HepG2 (cell line): ENCODE results near the gene UBASH3A. TPM values are rescaled to one million over a fixed set of nuclear protein-coding genes. Genes with fewer than 3 reads are reported as not detected.

Source experiments
- ATAC-seq: fragments of 200-7000 bp; cut with Tn5 transposase; 3 replicates; pipeline ENCODE4 v1.9.1; 2020; ENCODE audit warnings: mild to moderate bottlenecking, moderate library complexity
- BruUV-seq: library from RNA; stranded (reverse); fragments of 400-500 nt; replicated peaks from 2 replicates; lab custom pipeline; 2021; lab: Mats Ljungman, UMichigan
- CTCF ChIA-PET: fragments of 300-600 bp; formaldehyde crosslinking; extraction: SDS; loops from one replicate; lab custom pipeline; 2021; ENCODE audit warnings: low total read pairs, inconsistent platforms, low intra/inter-chr PET ratio; lab: Yijun Ruan, JAX
- POLR2A ChIA-PET: fragments of 350-600 bp; sonication (Branson Sonifier 250); formaldehyde crosslinking; loops from one replicate; lab custom pipeline; 2020; ENCODE audit warnings: antibody characterized with exemption, inconsistent platforms; lab: Yijun Ruan, JAX
- DNase-seq: peaks from one replicate; pipeline ENCODE4 v3.0.0-alpha.2; 2015; ENCODE audit warnings: low spot score
- FAIRE-seq: peaks from 3 replicates; lab custom pipeline; 2011; peaks lifted over from hg19 to GRCh38; lab: Jason Lieb, UNC
- H2AFZ ChIP-seq: one replicate; pipeline ENCODE4 v1.6.1; 2011; ENCODE audit warnings: low read length, inconsistent platforms
- H3K27ac ChIP-seq: fragments of 300-600 bp; 3 replicates; pipeline ENCODE4 v1.8.0; 2011; ENCODE audit warnings: mixed run types, mild to moderate bottlenecking, mixed read lengths, low read length, inconsistent platforms; ENCODE audit not compliant: insufficient read depth; ENCODE audit errors: extremely low read length
- H3K27me3 ChIP-seq, 2 experiments: fragments of 200-600 bp in 1 of 2; 2 replicates in 1 of 2; 3 replicates in 1 of 2; pipeline versions ENCODE4 v1.6.0 to v1.8.0; 2011; ENCODE audit warnings: low read length in 2 of 2, mild to moderate bottlenecking in 2 of 2, moderate library complexity in 2 of 2, inconsistent platforms in 1 of 2; ENCODE audit not compliant: insufficient read depth in 2 of 2, control insufficient read depth in 1 of 2
- H3K36me3 ChIP-seq, 2 experiments: fragments of 200-600 bp in 1 of 2; replicated peaks in 1 of 2; 2 replicates in 1 of 2; 3 replicates in 1 of 2; pipeline versions ENCODE4 v1.5.1 to v1.8.0; 2011; ENCODE audit warnings: low read length in 2 of 2, inconsistent platforms in 1 of 2; ENCODE audit not compliant: insufficient read depth in 2 of 2, control insufficient read depth in 1 of 2
- H3K4me1 ChIP-seq: 2 replicates; pipeline ENCODE4 v1.5.1; 2012; ENCODE audit warnings: low read length, inconsistent platforms; ENCODE audit not compliant: insufficient read depth
- H3K4me2 ChIP-seq: 2 replicates; pipeline ENCODE4 v1.6.0; 2011; ENCODE audit warnings: low read depth, low read length, inconsistent platforms
- H3K4me3 ChIP-seq, 3 experiments: fragments of 200-600 bp in 1 of 3; sonication (generic), shearing (Covaris generic) in 1 of 3; replicated peaks in 1 of 3; 2 replicates each; pipeline ENCODE4 v1.5.1; 2011 to 2016; ENCODE audit warnings: low read length in 3 of 3, inconsistent platforms in 2 of 3, low read depth in 2 of 3, mild to moderate bottlenecking in 2 of 3, control low read depth in 1 of 3, mixed read lengths in 1 of 3; ENCODE audit not compliant: insufficient read depth in 1 of 3
- H3K79me2 ChIP-seq: one replicate; pipeline ENCODE4 v1.6.1; 2011; ENCODE audit warnings: low read length, inconsistent platforms; ENCODE audit not compliant: insufficient read depth
- H3K9ac ChIP-seq: 2 replicates; pipeline ENCODE4 v1.6.0; 2011; ENCODE audit warnings: mild to moderate bottlenecking, low read depth, low read length, inconsistent platforms; ENCODE audit not compliant: insufficient read depth
- H3K9me3 ChIP-seq: 2 replicates; pipeline ENCODE4 v1.5.1; 2012; ENCODE audit warnings: mild to moderate bottlenecking, low read length
- H4K20me1 ChIP-seq: 2 replicates; pipeline ENCODE4 v1.6.0; 2011; ENCODE audit warnings: inconsistent platforms, mild to moderate bottlenecking, low read length, moderate library complexity; ENCODE audit not compliant: insufficient read depth
- ARNT2 ChIP-seq: sonication (generic); formaldehyde crosslinking; IDR thresholded peaks from 2 replicates; pipeline ENCODE4 v1.8.0; 2022; ENCODE audit warnings: mild to moderate bottlenecking, low read depth, missing genetic modification reagents, moderate library complexity
- FLYWCH1 ChIP-seq: sonication (generic); formaldehyde crosslinking; IDR thresholded peaks from 2 replicates; pipeline ENCODE4 v1.8.1; 2023; ENCODE audit warnings: mild to moderate bottlenecking, missing genetic modification reagents
- HMG20B ChIP-seq: conservative IDR thresholded peaks from 2 replicates; pipeline ENCODE4 v1.6.1; 2016; ENCODE audit warnings: missing genetic modification reagents, missing compliant biosample characterization
- KDM5B ChIP-seq: sonication (generic); formaldehyde crosslinking; IDR thresholded peaks from 2 replicates; pipeline ENCODE4 v1.4.0; 2020; ENCODE audit warnings: missing genetic modification reagents, mild to moderate bottlenecking, borderline replicate concordance
- KLF11 ChIP-seq: IDR thresholded peaks from 2 replicates; pipeline ENCODE4 v1.6.1; 2016; ENCODE audit warnings: missing compliant biosample characterization
- KLF12 ChIP-seq: sonication (generic); formaldehyde crosslinking; IDR thresholded peaks from 2 replicates; pipeline ENCODE4 v1.4.0; 2020; ENCODE audit warnings: missing genetic modification reagents, borderline replicate concordance
- NFIC ChIP-seq: IDR thresholded peaks from 2 replicates; pipeline ENCODE4 v1.6.1; 2012; ENCODE audit warnings: mild to moderate bottlenecking, low read length, inconsistent platforms
- NFYB ChIP-seq: sonication (generic); formaldehyde crosslinking; IDR thresholded peaks from 2 replicates; pipeline ENCODE4 v1.4.0; 2020; ENCODE audit warnings: missing genetic modification reagents
- PHB2 ChIP-seq: fragments of 450-650 bp; IDR thresholded peaks from 2 replicates; pipeline ENCODE4 v1.6.1; 2018; ENCODE audit not compliant: partially characterized antibody
- SP140L ChIP-seq: sonication (generic); formaldehyde crosslinking; IDR thresholded peaks from 2 replicates; pipeline ENCODE4 v1.4.0; 2020; ENCODE audit warnings: missing genetic modification reagents, borderline replicate concordance
- TGIF2 ChIP-seq: IDR thresholded peaks from 2 replicates; pipeline ENCODE4 v1.6.1; 2016; ENCODE audit warnings: control low read depth, missing compliant biosample characterization
- ZBTB7A ChIP-seq: sonication (generic); formaldehyde crosslinking; IDR thresholded peaks from 2 replicates; pipeline ENCODE4 v1.8.0; 2022; ENCODE audit warnings: mild to moderate bottlenecking, missing genetic modification reagents
- ZFP90 ChIP-seq: sonication (generic); formaldehyde crosslinking; IDR thresholded peaks from 2 replicates; pipeline ENCODE4 v1.8.0; 2022; ENCODE audit warnings: missing genetic modification reagents, mild to moderate bottlenecking, inconsistent platforms, borderline replicate concordance
- ZNF225 ChIP-seq: sonication (generic); formaldehyde crosslinking; IDR thresholded peaks from 2 replicates; pipeline ENCODE4 v1.4.0; 2020; ENCODE audit warnings: mild to moderate bottlenecking, missing genetic modification reagents
- ZNF446 ChIP-seq: sonication (generic); formaldehyde crosslinking; IDR thresholded peaks from 2 replicates; pipeline ENCODE4 v1.5.0; 2020; ENCODE audit warnings: mild to moderate bottlenecking, missing genetic modification reagents
- ZNF550 ChIP-seq: sonication (generic); formaldehyde crosslinking; IDR thresholded peaks from 2 replicates; pipeline ENCODE4 v1.4.0; 2020; ENCODE audit warnings: mild to moderate bottlenecking, missing genetic modification reagents, borderline replicate concordance
- ZSCAN30 ChIP-seq: sonication (generic); formaldehyde crosslinking; IDR thresholded peaks from 2 replicates; pipeline ENCODE4 v1.5.0; 2020; ENCODE audit warnings: mild to moderate bottlenecking, missing genetic modification reagents
- ZUFSP ChIP-seq: sonication (generic); formaldehyde crosslinking; IDR thresholded peaks from 2 replicates; pipeline ENCODE4 v1.9.0; 2021; ENCODE audit warnings: missing genetic modification reagents, mild to moderate bottlenecking, borderline replicate concordance
- WGBS: methylation state at CpG from one replicate; pipeline ENCODE4 v1.1.6; 2017; ENCODE audit warnings: low lambda C conversion rate; 5-methylcytosine and 5-hydroxymethylcytosine counted together
- in situ Hi-C: cut with HindIII; loops from 2 replicates; pipeline ENCODE4 v1.10.0; 2017; ENCODE audit warnings: low pct_unique_long_range_greater_than_20kb; ENCODE audit not compliant: extremely low pct_ligation_motif_present
- intact Hi-C: fragments of 100-400 bp; cut with micrococcal nuclease; formaldehyde crosslinking; loops from one replicate; pipeline ENCODE4 v1.10.0; 2022; ENCODE audit not compliant: unreplicated experiment
- polyA plus RNA-seq, 8 experiments: library from polyadenylated mRNA; depleted of rRNA in 3 of 8; stranded (reverse) in 7 of 8; unstranded in 1 of 8; fragments of >200 nt; fragmentation: Illumina TruSeq in 4 of 8; extraction: Trizol in 4 of 8; gene quantifications; 2 replicates each; pipeline versions ENCODE4 v1.2.1 to v1.2.3, GENCODE V29; 2011 to 2016; ENCODE audit warnings: low read depth in 4 of 8, missing spikeins in 1 of 8, mixed read lengths in 1 of 8; ENCODE audit not compliant: insufficient read depth in 1 of 8
- total RNA-seq, 5 experiments: library from RNA; depleted of rRNA; stranded (reverse); fragments of >200 nt; fragmentation: Illumina TruSeq; extraction: Trizol; gene quantifications; 2 replicates each; pipeline ENCODE4 v1.2.3, GENCODE V29; 2016; ENCODE audit warnings: low read depth in 1 of 5
- TF ChIP-seq, protein P1 (sequence below): IDR thresholded peaks from 2 replicates; pipeline ENCODE4 v1.6.1; 2016; ENCODE audit warnings: low read depth, missing genetic modification reagents, missing compliant biosample characterization
- TF ChIP-seq, protein P2 (sequence below): sonication (generic); formaldehyde crosslinking; IDR thresholded peaks from 2 replicates; pipeline ENCODE4 v1.4.0; 2020; ENCODE audit warnings: mild to moderate bottlenecking, missing genetic modification reagents

The UBASH3A gene
- total and polyA plus RNA-seq, 2 of the 13 experiments (the other 11 are each of a cell fraction or from before 2014, with no cell fraction given): not detected

GRCh38 chr21:42413500-42413899 is 9.8 kb downstream of the UBASH3A start:
- WGBS: 62% methylated on average over 4 of the region's 4 CpGs
- in situ Hi-C loops: no loop called here
- H3K4me3 ChIP-seq: no peak overlapping the region
- H3K4me1 ChIP-seq: peaks cover 19% of the 10 kb centered on the region
- H3K9me3 ChIP-seq: no peaks in the 10 kb centered on the region
- TF ChIP-seq PHB2 (no peak), ZBTB7A (CRISPR knock-in tag) (no peak), ZNF550 (CRISPR knock-in tag) (no peak), HMG20B (no peak), ZUFSP (CRISPR knock-in tag) (no peak), KLF12 (CRISPR knock-in tag) (no peak), NFIC (no peak), NFYB (CRISPR knock-in tag) (no peak), ZNF225 (no peak), SP140L (CRISPR knock-in tag) (no peak), KDM5B (CRISPR knock-in tag) (no peak), ARNT2 (CRISPR knock-in tag) (no peak), ZFP90 (CRISPR knock-in tag) (no peak), ZNF446 (no peak), ZSCAN30 (CRISPR knock-in tag) (no peak), KLF11 (CRISPR knock-in tag) (no peak), FLYWCH1 (CRISPR knock-in tag) (no peak), TGIF2 (CRISPR knock-in tag) (no peak)
- TF ChIP-seq, protein P1, sequence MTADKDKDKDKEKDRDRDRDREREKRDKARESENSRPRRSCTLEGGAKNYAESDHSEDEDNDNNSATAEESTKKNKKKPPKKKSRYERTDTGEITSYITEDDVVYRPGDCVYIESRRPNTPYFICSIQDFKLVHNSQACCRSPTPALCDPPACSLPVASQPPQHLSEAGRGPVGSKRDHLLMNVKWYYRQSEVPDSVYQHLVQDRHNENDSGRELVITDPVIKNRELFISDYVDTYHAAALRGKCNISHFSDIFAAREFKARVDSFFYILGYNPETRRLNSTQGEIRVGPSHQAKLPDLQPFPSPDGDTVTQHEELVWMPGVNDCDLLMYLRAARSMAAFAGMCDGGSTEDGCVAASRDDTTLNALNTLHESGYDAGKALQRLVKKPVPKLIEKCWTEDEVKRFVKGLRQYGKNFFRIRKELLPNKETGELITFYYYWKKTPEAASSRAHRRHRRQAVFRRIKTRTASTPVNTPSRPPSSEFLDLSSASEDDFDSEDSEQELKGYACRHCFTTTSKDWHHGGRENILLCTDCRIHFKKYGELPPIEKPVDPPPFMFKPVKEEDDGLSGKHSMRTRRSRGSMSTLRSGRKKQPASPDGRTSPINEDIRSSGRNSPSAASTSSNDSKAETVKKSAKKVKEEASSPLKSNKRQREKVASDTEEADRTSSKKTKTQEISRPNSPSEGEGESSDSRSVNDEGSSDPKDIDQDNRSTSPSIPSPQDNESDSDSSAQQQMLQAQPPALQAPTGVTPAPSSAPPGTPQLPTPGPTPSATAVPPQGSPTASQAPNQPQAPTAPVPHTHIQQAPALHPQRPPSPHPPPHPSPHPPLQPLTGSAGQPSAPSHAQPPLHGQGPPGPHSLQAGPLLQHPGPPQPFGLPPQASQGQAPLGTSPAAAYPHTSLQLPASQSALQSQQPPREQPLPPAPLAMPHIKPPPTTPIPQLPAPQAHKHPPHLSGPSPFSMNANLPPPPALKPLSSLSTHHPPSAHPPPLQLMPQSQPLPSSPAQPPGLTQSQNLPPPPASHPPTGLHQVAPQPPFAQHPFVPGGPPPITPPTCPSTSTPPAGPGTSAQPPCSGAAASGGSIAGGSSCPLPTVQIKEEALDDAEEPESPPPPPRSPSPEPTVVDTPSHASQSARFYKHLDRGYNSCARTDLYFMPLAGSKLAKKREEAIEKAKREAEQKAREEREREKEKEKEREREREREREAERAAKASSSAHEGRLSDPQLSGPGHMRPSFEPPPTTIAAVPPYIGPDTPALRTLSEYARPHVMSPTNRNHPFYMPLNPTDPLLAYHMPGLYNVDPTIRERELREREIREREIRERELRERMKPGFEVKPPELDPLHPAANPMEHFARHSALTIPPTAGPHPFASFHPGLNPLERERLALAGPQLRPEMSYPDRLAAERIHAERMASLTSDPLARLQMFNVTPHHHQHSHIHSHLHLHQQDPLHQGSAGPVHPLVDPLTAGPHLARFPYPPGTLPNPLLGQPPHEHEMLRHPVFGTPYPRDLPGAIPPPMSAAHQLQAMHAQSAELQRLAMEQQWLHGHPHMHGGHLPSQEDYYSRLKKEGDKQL (CRISPR knock-in tag): no peak
- TF ChIP-seq, protein P2, sequence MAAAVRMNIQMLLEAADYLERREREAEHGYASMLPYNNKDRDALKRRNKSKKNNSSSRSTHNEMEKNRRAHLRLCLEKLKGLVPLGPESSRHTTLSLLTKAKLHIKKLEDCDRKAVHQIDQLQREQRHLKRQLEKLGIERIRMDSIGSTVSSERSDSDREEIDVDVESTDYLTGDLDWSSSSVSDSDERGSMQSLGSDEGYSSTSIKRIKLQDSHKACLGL (CRISPR knock-in tag): no peak
- H3K27ac ChIP-seq: no peak overlapping the region
- BruUV-seq: no TSS peak
- H4K20me1 ChIP-seq: no peaks in the 10 kb centered on the region
- no peak overlapping the region for H2AFZ ChIP-seq
- H3K79me2 ChIP-seq: no peaks in the 10 kb centered on the region
- no peak for ATAC-seq
- no peaks in the 10 kb centered on the region for H3K36me3 ChIP-seq
- no peak for DNase-seq
- intact Hi-C loops: no loop called here
- no peak for FAIRE-seq
- peaks cover 1 to 9% of the 10 kb centered on the region in 2 experiments; a peak in 4 of 5 replicates for H3K27me3 ChIP-seq
- no peak overlapping the region for H3K4me2 ChIP-seq
- ChIA-PET POLR2A (no interaction called here), CTCF (no interaction called here)
- no peak overlapping the region for H3K9ac ChIP-seq
